HepG2 (cell line): ENCODE data around the gene IGDCC3. TPM values are rescaled to one million over a fixed set of nuclear protein-coding genes. Genes with fewer than 3 reads are reported as not detected.

Experiments
- FOXO4 ChIP-seq: sonication (generic); formaldehyde crosslinking; conservative IDR thresholded peaks from 2 replicates; pipeline ENCODE4 v1.8.1; 2023; ENCODE audit warnings: missing genetic modification reagents
- GPBP1L1 ChIP-seq: sonication (generic); formaldehyde crosslinking; IDR thresholded peaks from 2 replicates; pipeline ENCODE4 v1.5.0; 2020; ENCODE audit warnings: mild to moderate bottlenecking, missing genetic modification reagents
- MXD1 ChIP-seq: sonication (generic); formaldehyde crosslinking; IDR thresholded peaks from 2 replicates; pipeline ENCODE4 v1.4.0; 2020; ENCODE audit warnings: mild to moderate bottlenecking, missing genetic modification reagents
- RXRB ChIP-seq: IDR thresholded peaks from 2 replicates; pipeline ENCODE4 v1.6.1; 2016; ENCODE audit warnings: borderline replicate concordance, missing genetic modification reagents, missing compliant biosample characterization
- SSRP1 ChIP-seq: IDR thresholded peaks from 2 replicates; pipeline ENCODE4 v1.6.1; 2016; ENCODE audit warnings: control low read depth
- TBP ChIP-seq: sonication (generic); formaldehyde crosslinking; IDR thresholded peaks from 2 replicates; pipeline ENCODE4 v1.5.0; 2020; ENCODE audit warnings: missing genetic modification reagents
- ZNF678 ChIP-seq: sonication (generic); formaldehyde crosslinking; IDR thresholded peaks from 2 replicates; pipeline ENCODE4 v1.4.0; 2020; ENCODE audit warnings: mild to moderate bottlenecking, missing genetic modification reagents
- ZNF710 ChIP-seq: sonication (generic); formaldehyde crosslinking; IDR thresholded peaks from 2 replicates; pipeline ENCODE4 v1.5.0; 2020; ENCODE audit warnings: mild to moderate bottlenecking, missing genetic modification reagents, borderline replicate concordance
- polyA plus RNA-seq, 8 experiments: library from polyadenylated mRNA; depleted of rRNA in 3 of 8; stranded (reverse) in 7 of 8; unstranded in 1 of 8; fragments of >200 nt; fragmentation: Illumina TruSeq in 4 of 8; extraction: Trizol in 4 of 8; gene quantifications; 2 replicates each; pipeline versions ENCODE4 v1.2.1 to v1.2.3, GENCODE V29; 2011 to 2016; ENCODE audit warnings: low read depth in 4 of 8, missing spikeins in 1 of 8, mixed read lengths in 1 of 8; ENCODE audit not compliant: insufficient read depth in 1 of 8
- total RNA-seq, 5 experiments: library from RNA; depleted of rRNA; stranded (reverse); fragments of >200 nt; fragmentation: Illumina TruSeq; extraction: Trizol; gene quantifications; 2 replicates each; pipeline ENCODE4 v1.2.3, GENCODE V29; 2016; ENCODE audit warnings: low read depth in 1 of 5
- TF ChIP-seq, protein P1 (sequence below): IDR thresholded peaks from 2 replicates; pipeline ENCODE4 v1.6.1; 2016; ENCODE audit warnings: missing compliant biosample characterization, missing genetic modification reagents, borderline replicate concordance
- TF ChIP-seq, protein P2 (sequence below): sonication (generic); formaldehyde crosslinking; IDR thresholded peaks from 2 replicates; pipeline ENCODE4 v1.5.0; 2020; ENCODE audit warnings: mild to moderate bottlenecking, missing genetic modification reagents, borderline replicate concordance
- TF ChIP-seq, protein P3 (sequence below): sonication (generic); formaldehyde crosslinking; IDR thresholded peaks from 2 replicates; pipeline ENCODE4 v1.4.0; 2020; ENCODE audit warnings: missing genetic modification reagents, mild to moderate bottlenecking, borderline replicate concordance

IGDCC3 gene
- total and polyA plus RNA-seq, 2 of the 13 experiments (the other 11 are each of a cell fraction or from before 2014, with no cell fraction given) = 30.1 to 51.8 TPM

DNA sequence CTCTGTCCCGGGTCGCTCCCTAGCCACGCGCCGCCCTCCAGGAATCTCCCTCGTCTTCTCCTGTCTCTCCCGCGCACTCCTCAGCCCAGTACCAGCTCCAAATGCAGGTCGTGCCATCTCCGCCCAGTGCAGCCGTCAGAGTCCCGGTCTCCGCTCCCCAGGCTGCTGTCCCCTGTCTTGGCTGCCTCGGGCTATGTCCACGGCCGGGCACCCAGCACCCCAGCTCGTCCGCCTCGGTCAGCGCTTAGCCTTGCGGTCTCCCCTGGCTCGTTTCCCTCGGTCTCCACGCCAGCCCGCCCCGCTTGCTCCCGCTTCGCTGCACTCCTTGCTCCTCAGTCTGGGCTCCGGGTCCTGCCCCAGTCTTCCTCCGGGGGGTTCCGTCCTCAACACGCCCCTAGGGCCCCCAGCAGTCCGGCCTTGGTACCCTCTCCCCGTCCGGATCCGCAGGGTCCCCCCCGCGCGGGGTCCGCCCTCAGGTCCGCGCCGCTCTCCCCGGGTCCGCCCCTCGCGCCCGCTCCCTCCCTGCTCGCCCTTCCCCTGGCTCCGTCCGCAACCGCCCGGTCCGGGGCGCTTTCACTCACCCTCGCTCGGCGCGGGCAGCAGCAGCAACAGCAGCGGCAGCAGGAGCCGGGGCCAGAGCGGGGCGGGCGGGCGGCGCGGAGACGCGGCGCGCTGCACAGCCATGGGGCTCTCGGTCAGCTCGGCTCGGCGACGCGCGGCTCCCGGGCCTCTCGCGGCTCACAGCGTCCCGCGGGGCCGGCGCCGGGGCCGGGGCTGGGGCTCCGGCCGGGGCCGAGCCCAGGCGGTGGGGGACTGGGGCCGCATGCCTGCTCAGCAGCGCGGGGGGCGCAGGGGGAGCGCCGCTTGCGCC lies 462 bp downstream of the IGDCC3 start (continued):
- TF ChIP-seq, protein P1, sequence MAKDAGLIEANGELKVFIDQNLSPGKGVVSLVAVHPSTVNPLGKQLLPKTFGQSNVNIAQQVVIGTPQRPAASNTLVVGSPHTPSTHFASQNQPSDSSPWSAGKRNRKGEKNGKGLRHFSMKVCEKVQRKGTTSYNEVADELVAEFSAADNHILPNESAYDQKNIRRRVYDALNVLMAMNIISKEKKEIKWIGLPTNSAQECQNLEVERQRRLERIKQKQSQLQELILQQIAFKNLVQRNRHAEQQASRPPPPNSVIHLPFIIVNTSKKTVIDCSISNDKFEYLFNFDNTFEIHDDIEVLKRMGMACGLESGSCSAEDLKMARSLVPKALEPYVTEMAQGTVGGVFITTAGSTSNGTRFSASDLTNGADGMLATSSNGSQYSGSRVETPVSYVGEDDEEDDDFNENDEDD (CRISPR knock-in tag) = no peak
- TF ChIP-seq, protein P2, sequence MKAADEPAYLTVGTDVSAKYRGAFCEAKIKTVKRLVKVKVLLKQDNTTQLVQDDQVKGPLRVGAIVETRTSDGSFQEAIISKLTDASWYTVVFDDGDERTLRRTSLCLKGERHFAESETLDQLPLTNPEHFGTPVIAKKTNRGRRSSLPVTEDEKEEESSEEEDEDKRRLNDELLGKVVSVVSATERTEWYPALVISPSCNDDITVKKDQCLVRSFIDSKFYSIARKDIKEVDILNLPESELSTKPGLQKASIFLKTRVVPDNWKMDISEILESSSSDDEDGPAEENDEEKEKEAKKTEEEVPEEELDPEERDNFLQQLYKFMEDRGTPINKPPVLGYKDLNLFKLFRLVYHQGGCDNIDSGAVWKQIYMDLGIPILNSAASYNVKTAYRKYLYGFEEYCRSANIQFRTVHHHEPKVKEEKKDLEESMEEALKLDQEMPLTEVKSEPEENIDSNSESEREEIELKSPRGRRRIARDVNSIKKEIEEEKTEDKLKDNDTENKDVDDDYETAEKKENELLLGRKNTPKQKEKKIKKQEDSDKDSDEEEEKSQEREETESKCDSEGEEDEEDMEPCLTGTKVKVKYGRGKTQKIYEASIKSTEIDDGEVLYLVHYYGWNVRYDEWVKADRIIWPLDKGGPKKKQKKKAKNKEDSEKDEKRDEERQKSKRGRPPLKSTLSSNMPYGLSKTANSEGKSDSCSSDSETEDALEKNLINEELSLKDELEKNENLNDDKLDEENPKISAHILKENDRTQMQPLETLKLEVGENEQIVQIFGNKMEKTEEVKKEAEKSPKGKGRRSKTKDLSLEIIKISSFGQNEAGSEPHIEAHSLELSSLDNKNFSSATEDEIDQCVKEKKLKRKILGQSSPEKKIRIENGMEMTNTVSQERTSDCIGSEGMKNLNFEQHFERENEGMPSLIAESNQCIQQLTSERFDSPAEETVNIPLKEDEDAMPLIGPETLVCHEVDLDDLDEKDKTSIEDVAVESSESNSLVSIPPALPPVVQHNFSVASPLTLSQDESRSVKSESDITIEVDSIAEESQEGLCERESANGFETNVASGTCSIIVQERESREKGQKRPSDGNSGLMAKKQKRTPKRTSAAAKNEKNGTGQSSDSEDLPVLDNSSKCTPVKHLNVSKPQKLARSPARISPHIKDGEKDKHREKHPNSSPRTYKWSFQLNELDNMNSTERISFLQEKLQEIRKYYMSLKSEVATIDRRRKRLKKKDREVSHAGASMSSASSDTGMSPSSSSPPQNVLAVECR (CRISPR knock-in tag) = peak; percentile 74
- TF ChIP-seq MXD1 (CRISPR knock-in tag) = peak; percentile 20; the same call in 1 of the 2 replicates
- TF ChIP-seq, protein P3, sequence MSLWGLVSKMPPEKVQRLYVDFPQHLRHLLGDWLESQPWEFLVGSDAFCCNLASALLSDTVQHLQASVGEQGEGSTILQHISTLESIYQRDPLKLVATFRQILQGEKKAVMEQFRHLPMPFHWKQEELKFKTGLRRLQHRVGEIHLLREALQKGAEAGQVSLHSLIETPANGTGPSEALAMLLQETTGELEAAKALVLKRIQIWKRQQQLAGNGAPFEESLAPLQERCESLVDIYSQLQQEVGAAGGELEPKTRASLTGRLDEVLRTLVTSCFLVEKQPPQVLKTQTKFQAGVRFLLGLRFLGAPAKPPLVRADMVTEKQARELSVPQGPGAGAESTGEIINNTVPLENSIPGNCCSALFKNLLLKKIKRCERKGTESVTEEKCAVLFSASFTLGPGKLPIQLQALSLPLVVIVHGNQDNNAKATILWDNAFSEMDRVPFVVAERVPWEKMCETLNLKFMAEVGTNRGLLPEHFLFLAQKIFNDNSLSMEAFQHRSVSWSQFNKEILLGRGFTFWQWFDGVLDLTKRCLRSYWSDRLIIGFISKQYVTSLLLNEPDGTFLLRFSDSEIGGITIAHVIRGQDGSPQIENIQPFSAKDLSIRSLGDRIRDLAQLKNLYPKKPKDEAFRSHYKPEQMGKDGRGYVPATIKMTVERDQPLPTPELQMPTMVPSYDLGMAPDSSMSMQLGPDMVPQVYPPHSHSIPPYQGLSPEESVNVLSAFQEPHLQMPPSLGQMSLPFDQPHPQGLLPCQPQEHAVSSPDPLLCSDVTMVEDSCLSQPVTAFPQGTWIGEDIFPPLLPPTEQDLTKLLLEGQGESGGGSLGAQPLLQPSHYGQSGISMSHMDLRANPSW = no peak
- TF ChIP-seq RXRB (CRISPR knock-in tag) = 0 out of 2 replicates have a peak, but pooled peaks have one; percentile 7
- 0 out of 2 replicates have a peak, but pooled peaks have one; percentile 88 for TF ChIP-seq FOXO4 (CRISPR knock-in tag)
- TF ChIP-seq TBP = no peak; the same call in 1 of the 2 replicates
- TF ChIP-seq GPBP1L1 (CRISPR knock-in tag) = no peak
- TF ChIP-seq ZNF678 = no peak
- no peak for TF ChIP-seq ZNF710 (CRISPR knock-in tag)
- no peak for TF ChIP-seq SSRP1
